ENCODE data around the gene SUN1. TPM values are rescaled to one million over a fixed set of nuclear protein-coding genes. Genes with fewer than 3 reads are reported as not detected.

SUN1 gene
- total RNA-seq, 2 experiments from 2014 or later: 104 to 108 TPM

DNA sequence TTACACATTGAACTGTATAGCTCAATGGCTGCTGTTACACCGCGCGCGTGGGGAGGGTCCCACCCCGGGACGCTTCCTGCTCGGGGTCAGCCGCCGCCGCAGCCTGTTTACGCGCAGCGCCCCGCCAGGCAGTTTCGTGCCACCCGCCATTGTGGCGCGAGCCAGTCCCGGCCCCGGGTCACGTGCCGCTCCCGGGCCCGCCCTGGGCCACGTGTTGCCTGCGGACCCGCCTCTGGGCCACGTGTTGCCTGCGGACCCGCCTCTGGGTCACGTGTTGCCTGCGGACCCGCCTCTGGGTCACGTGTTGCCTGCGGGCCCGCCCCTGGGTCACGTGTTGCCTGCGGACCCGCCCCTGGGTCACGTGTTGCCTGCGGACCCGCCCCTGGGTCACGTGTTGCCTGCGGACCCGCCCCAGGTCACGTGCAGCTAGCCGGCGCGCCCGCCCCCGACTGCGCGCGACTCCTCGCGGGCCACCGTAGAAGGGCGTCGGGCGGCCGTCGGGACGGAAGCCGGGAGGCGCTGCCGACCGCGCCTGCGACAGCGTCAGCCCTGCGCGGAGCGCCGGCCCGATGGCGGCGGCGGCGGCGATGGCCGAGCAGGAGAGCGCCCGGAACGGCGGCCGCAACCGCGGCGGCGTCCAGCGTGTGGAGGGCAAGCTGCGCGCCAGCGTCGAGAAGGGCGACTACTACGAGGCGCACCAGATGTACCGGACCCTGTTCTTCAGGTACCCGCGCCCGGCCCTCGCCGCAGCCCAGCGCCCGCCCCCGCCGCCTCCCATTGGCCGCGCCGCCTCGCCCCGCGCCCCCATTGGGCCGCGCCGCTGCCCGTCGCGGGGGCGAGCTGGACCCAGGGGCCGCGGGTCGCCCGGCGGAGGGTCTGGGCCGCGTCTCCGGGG is 44.0 kb downstream of the SUN1 start, which contains the start of gene GET4:
GET4 (plus strand) TSS at position 478 of the 895 bp plus-strand sequence; CDS start at position 570, 92 bp downstream.
- Mint-ChIP-seq H3K4me3 (peak within 1 kb of the TSS; percentile 91), H3K36me3 (ENCODE audit: low read depth) (peaks cover 37% of the 10 kb centered on the region), H3K27me3 (no peaks in the 10 kb centered on the region), H3K27ac (peak within 1 kb of the TSS; percentile 84), H3K9me3 (no peaks in the 10 kb centered on the region), H3K4me1 (ENCODE audit: low read depth) (peaks cover 32% of the 10 kb centered on the region)
- H3K27ac ChIP-seq (ENCODE audit: low read depth in 1 of 2, low read length in 2 of 2): peak within 1 kb of the TSS; percentile 67 to 88
- peak within 1 kb of the TSS; percentile 91 for H3K4me3 ChIP-seq (ENCODE audit: low read length)
- DNase-seq (peak; percentile 92 to 99 (median 97)), ATAC-seq (ENCODE audit: poor library complexity) (peak; percentile 77)
- TF ChIP-seq CTCF (IDR thresholded peaks at IDR 0.05): no peak
- intact Hi-C loops (cut with DNase I, micrococcal nuclease): loop anchor here (5.0 to 10.0 kb wide), 7 partner anchors 62 to 1968 kb away; partner anchors contain the start of genes DNAAF5 (in 1 of the 2), GNA12 (in 1 of the 2) and PRKAR1B (in 1 of the 2)
- no peaks in the 10 kb centered on the region for H3K27me3 ChIP-seq (ENCODE audit: control insufficient read depth in 1 of 2, insufficient read depth in 2 of 2, low read length in 2 of 2)
- no peaks in the 10 kb centered on the region for H3K9me3 ChIP-seq (ENCODE audit: control insufficient read depth in 1 of 2, insufficient read depth in 1 of 2, low read length in 2 of 2)
- CTCF ChIA-PET: interaction anchor here (1.2 to 1.6 kb wide), 2 partner anchors 90 to 613 kb away, joined by 3 to 8 read pairs; no protein-coding TSS in a partner anchor
- H3K4me1 ChIP-seq (ENCODE audit: insufficient read depth, low read length): peaks cover 51% of the 10 kb centered on the region
- peaks cover 12% of the 10 kb centered on the region for H3K36me3 ChIP-seq (ENCODE audit: insufficient read depth, low read length)
- POLR2A ChIA-PET: interaction anchor here (0.7 to 2.3 kb wide), 14 partner anchors 14 to 727 kb away, joined by 3 to 21 read pairs (median 5); partner anchors contain the start of genes COX19, GPR146 and SUN1

GRCh38 chr7:876972-877311 is 44.7 kb downstream of the SUN1 start:
- peak overlapping the region; percentile 67 to 88 for H3K27ac ChIP-seq (ENCODE audit: low read depth in 1 of 2, low read length in 2 of 2)
- POLR2A ChIA-PET: interaction anchor here (0.8 to 2.3 kb wide), 8 partner anchors 45 to 728 kb away, joined by 3 to 21 read pairs (median 8); partner anchors contain the start of genes COX19, GPR146 and SUN1
- peaks cover 11% of the 10 kb centered on the region for H3K36me3 ChIP-seq (ENCODE audit: insufficient read depth, low read length)
- H3K9me3 ChIP-seq (ENCODE audit: control insufficient read depth in 1 of 2, insufficient read depth in 1 of 2, low read length in 2 of 2): no peaks in the 10 kb centered on the region
- intact Hi-C loops (cut with DNase I, micrococcal nuclease): loop anchor here (5.0 to 10.0 kb wide), 7 partner anchors 62 to 1968 kb away; partner anchors contain the start of genes DNAAF5 (in 1 of the 2), GNA12 (in 1 of the 2) and PRKAR1B (in 1 of the 2)
- Mint-ChIP-seq H3K27ac (peak overlapping the region; percentile 84), H3K4me3 (peak overlapping the region; percentile 91), H3K27me3 (no peaks in the 10 kb centered on the region), H3K4me1 (ENCODE audit: low read depth) (peaks cover 36% of the 10 kb centered on the region), H3K9me3 (no peaks in the 10 kb centered on the region), H3K36me3 (ENCODE audit: low read depth) (peaks cover 33% of the 10 kb centered on the region)
- no peak for ATAC-seq (ENCODE audit: poor library complexity)
- peak overlapping the region; percentile 91 for H3K4me3 ChIP-seq (ENCODE audit: low read length)
- no peak for TF ChIP-seq CTCF (IDR thresholded peaks at IDR 0.05)
- CTCF ChIA-PET: no interaction called here
- H3K4me1 ChIP-seq (ENCODE audit: insufficient read depth, low read length): peaks cover 54% of the 10 kb centered on the region
- peak in 3 of 14 experiments; percentile 10 to 37 (median 16) for DNase-seq
- no peaks in the 10 kb centered on the region for H3K27me3 ChIP-seq (ENCODE audit: control insufficient read depth in 1 of 2, insufficient read depth in 2 of 2, low read length in 2 of 2)
